ENCODE data around the gene USP46. TPM values are rescaled to one million over a fixed set of nuclear protein-coding genes. Genes with fewer than 3 reads are reported as not detected.
A peak's percentile ranks its signal among the peaks of the same experiment; 100 is the strongest.

The USP46 gene
- total RNA-seq, 1 donor from 2014 or later = 10.1 TPM

GRCh38 chr4:52604215-52604614 lies 54.9 kb downstream of the USP46 start:
- DNase-seq (ENCODE audit: low spot score) = no peak
- no peak overlapping the region for H3K4me3 Mint-ChIP-seq
- H3K9me3 Mint-ChIP-seq = no peaks in the 10 kb centered on the region
- peaks cover 9% of the 10 kb centered on the region for H3K36me3 Mint-ChIP-seq (ENCODE audit: low read depth)
- no peaks in the 10 kb centered on the region for H3K27me3 Mint-ChIP-seq (ENCODE audit: insufficient read depth)
- no peaks in the 10 kb centered on the region for H3K4me1 Mint-ChIP-seq (ENCODE audit: low read depth)
- intact Hi-C loops (cut with micrococcal nuclease) = no loop called here
- no peak overlapping the region for H3K27ac Mint-ChIP-seq

- intact Hi-C loops (cut with micrococcal nuclease) = no loop called here
- H3K9me3 Mint-ChIP-seq = no peaks in the 10 kb centered on the region
- no peak for DNase-seq (ENCODE audit: low spot score)
- H3K36me3 Mint-ChIP-seq (ENCODE audit: low read depth) = peaks cover 14% of the 10 kb centered on the region
- H3K4me3 Mint-ChIP-seq = no peak overlapping the region
- H3K27me3 Mint-ChIP-seq (ENCODE audit: insufficient read depth) = no peaks in the 10 kb centered on the region
- H3K4me1 Mint-ChIP-seq (ENCODE audit: low read depth) = no peaks in the 10 kb centered on the region
- no peak overlapping the region for H3K27ac Mint-ChIP-seq
Measured at GRCh38 chr4:52600275-52600674, 58.8 kb downstream of the USP46 start.

- intact Hi-C loops (cut with micrococcal nuclease) = no loop called here
Measured at GRCh38 chr4:52595001-52595400, 64.1 kb downstream of the USP46 start.

GRCh38 chr4:52592287-52592686 lies 66.8 kb downstream of the USP46 start:
- intact Hi-C loops (cut with micrococcal nuclease) = no loop called here
- Mint-ChIP-seq H3K36me3 (ENCODE audit: low read depth) (peaks cover 8% of the 10 kb centered on the region), H3K27ac (no peak overlapping the region), H3K4me3 (no peak overlapping the region), H3K4me1 (ENCODE audit: low read depth) (peaks cover 7% of the 10 kb centered on the region), H3K9me3 (no peaks in the 10 kb centered on the region), H3K27me3 (ENCODE audit: insufficient read depth) (no peaks in the 10 kb centered on the region)
- no peak for DNase-seq (ENCODE audit: low spot score)

More at GRCh38 chr4:52595001-52595400, 64.1 kb downstream of the USP46 start:
- H3K9me3 Mint-ChIP-seq = no peaks in the 10 kb centered on the region
- peaks cover 12% of the 10 kb centered on the region for H3K36me3 Mint-ChIP-seq (ENCODE audit: low read depth)
- H3K4me3 Mint-ChIP-seq = no peak overlapping the region
- DNase-seq (ENCODE audit: low spot score) = no peak
- H3K27ac Mint-ChIP-seq = no peak overlapping the region
- no peaks in the 10 kb centered on the region for H3K4me1 Mint-ChIP-seq (ENCODE audit: low read depth)
- H3K27me3 Mint-ChIP-seq (ENCODE audit: insufficient read depth) = no peaks in the 10 kb centered on the region

GRCh38 chr4:52588771-52589591 lies 70.1 kb downstream of the USP46 start:
- H3K27me3 Mint-ChIP-seq (ENCODE audit: insufficient read depth) = peaks cover 3% of the 10 kb centered on the region

GRCh38 chr4:52588097-52588496 lies 71.0 kb downstream of the USP46 start:
- no peaks in the 10 kb centered on the region for H3K9me3 Mint-ChIP-seq
- peaks cover 5% of the 10 kb centered on the region for H3K27me3 Mint-ChIP-seq (ENCODE audit: insufficient read depth)
- no peak overlapping the region for H3K27ac Mint-ChIP-seq
- no peak for DNase-seq (ENCODE audit: low spot score)
- H3K4me1 Mint-ChIP-seq (ENCODE audit: low read depth) = peaks cover 7% of the 10 kb centered on the region
- intact Hi-C loops (cut with micrococcal nuclease) = loop anchor here (1.0 to 5.0 kb wide), 3 partner anchors 69 to 395 kb away; partner anchors contain the start of gene USP46
- H3K4me3 Mint-ChIP-seq = no peak overlapping the region
- H3K36me3 Mint-ChIP-seq (ENCODE audit: low read depth) = peaks cover 1% of the 10 kb centered on the region

More at GRCh38 chr4:52588771-52589591, 70.1 kb downstream of the USP46 start:
- no peaks in the 10 kb centered on the region for H3K9me3 Mint-ChIP-seq
- intact Hi-C loops (cut with micrococcal nuclease) = loop anchor here (1.0 to 5.0 kb wide), 3 partner anchors 68 to 394 kb away; partner anchors contain the start of gene USP46
- H3K4me1 Mint-ChIP-seq (ENCODE audit: low read depth) = peaks cover 7% of the 10 kb centered on the region
- H3K27ac Mint-ChIP-seq = peak overlapping the region; percentile 45
- no peak for DNase-seq (ENCODE audit: low spot score)
- no peak overlapping the region for H3K4me3 Mint-ChIP-seq
- H3K36me3 Mint-ChIP-seq (ENCODE audit: low read depth) = peaks cover 1% of the 10 kb centered on the region

- H3K27me3 Mint-ChIP-seq (ENCODE audit: insufficient read depth) = peaks cover 5% of the 10 kb centered on the region
- no peaks in the 10 kb centered on the region for H3K36me3 Mint-ChIP-seq (ENCODE audit: low read depth)
- no peaks in the 10 kb centered on the region for H3K9me3 Mint-ChIP-seq
- peaks cover 7% of the 10 kb centered on the region for H3K4me1 Mint-ChIP-seq (ENCODE audit: low read depth)
- H3K27ac Mint-ChIP-seq = no peak overlapping the region
- H3K4me3 Mint-ChIP-seq = no peak overlapping the region
- no peak for DNase-seq (ENCODE audit: low spot score)
- intact Hi-C loops (cut with micrococcal nuclease) = loop anchor here (5.0 kb wide), 1 partner anchor 71 kb away; the partner anchor contains the start of gene USP46
Measured at GRCh38 chr4:52586069-52586468, 73.0 kb downstream of the USP46 start.

- Mint-ChIP-seq H3K27me3 (ENCODE audit: insufficient read depth) (peaks cover 5% of the 10 kb centered on the region), H3K36me3 (ENCODE audit: low read depth) (no peaks in the 10 kb centered on the region), H3K27ac (no peak overlapping the region), H3K9me3 (no peaks in the 10 kb centered on the region), H3K4me1 (ENCODE audit: low read depth) (peaks cover 7% of the 10 kb centered on the region), H3K4me3 (no peak overlapping the region)
- intact Hi-C loops (cut with micrococcal nuclease) = loop anchor here (5.0 kb wide), 1 partner anchor 72 kb away; the partner anchor contains the start of gene USP46
- no peak for DNase-seq (ENCODE audit: low spot score)
Measured at GRCh38 chr4:52585379-52585778, 73.7 kb downstream of the USP46 start.

- Mint-ChIP-seq H3K4me3 (no peak overlapping the region), H3K4me1 (ENCODE audit: low read depth) (no peaks in the 10 kb centered on the region), H3K9me3 (no peaks in the 10 kb centered on the region), H3K27ac (no peak overlapping the region), H3K27me3 (ENCODE audit: insufficient read depth) (peaks cover 13% of the 10 kb centered on the region), H3K36me3 (ENCODE audit: low read depth) (no peaks in the 10 kb centered on the region)
- no peak for DNase-seq (ENCODE audit: low spot score)
- intact Hi-C loops (cut with micrococcal nuclease) = no loop called here
Measured at GRCh38 chr4:52579602-52580272, 79.4 kb downstream of the USP46 start.

- H3K36me3 Mint-ChIP-seq (ENCODE audit: low read depth) = no peaks in the 10 kb centered on the region
- peaks cover 13% of the 10 kb centered on the region for H3K27me3 Mint-ChIP-seq (ENCODE audit: insufficient read depth)
- H3K4me3 Mint-ChIP-seq = no peak overlapping the region
- H3K4me1 Mint-ChIP-seq (ENCODE audit: low read depth) = no peaks in the 10 kb centered on the region
- no peak overlapping the region for H3K27ac Mint-ChIP-seq
- no peak for DNase-seq (ENCODE audit: low spot score)
- no peaks in the 10 kb centered on the region for H3K9me3 Mint-ChIP-seq
- intact Hi-C loops (cut with micrococcal nuclease) = no loop called here
Measured at GRCh38 chr4:52578951-52579350, 80.2 kb downstream of the USP46 start.

GRCh38 chr4:52577624-52577962 lies 81.5 kb downstream of the USP46 start:
- intact Hi-C loops (cut with micrococcal nuclease) = no loop called here
- no peak for DNase-seq (ENCODE audit: low spot score)
- H3K4me3 Mint-ChIP-seq = no peak overlapping the region
- no peaks in the 10 kb centered on the region for H3K36me3 Mint-ChIP-seq (ENCODE audit: low read depth)
- no peak overlapping the region for H3K27ac Mint-ChIP-seq
- H3K9me3 Mint-ChIP-seq = no peaks in the 10 kb centered on the region
- no peaks in the 10 kb centered on the region for H3K4me1 Mint-ChIP-seq (ENCODE audit: low read depth)
- H3K27me3 Mint-ChIP-seq (ENCODE audit: insufficient read depth) = peaks cover 11% of the 10 kb centered on the region

- H3K4me1 Mint-ChIP-seq (ENCODE audit: low read depth) = no peaks in the 10 kb centered on the region
- no peak overlapping the region for H3K4me3 Mint-ChIP-seq
- H3K9me3 Mint-ChIP-seq = no peaks in the 10 kb centered on the region
- H3K27ac Mint-ChIP-seq = no peak overlapping the region
- DNase-seq (ENCODE audit: low spot score) = no peak
- H3K36me3 Mint-ChIP-seq (ENCODE audit: low read depth) = no peaks in the 10 kb centered on the region
- peaks cover 11% of the 10 kb centered on the region for H3K27me3 Mint-ChIP-seq (ENCODE audit: insufficient read depth)
- intact Hi-C loops (cut with micrococcal nuclease) = no loop called here
Measured at GRCh38 chr4:52576961-52577623, 82.0 kb downstream of the USP46 start.

- no peak for DNase-seq (ENCODE audit: low spot score)
- Mint-ChIP-seq H3K4me1 (ENCODE audit: low read depth) (no peaks in the 10 kb centered on the region), H3K36me3 (ENCODE audit: low read depth) (no peaks in the 10 kb centered on the region), H3K27me3 (ENCODE audit: insufficient read depth) (peaks cover 11% of the 10 kb centered on the region), H3K27ac (no peak overlapping the region), H3K4me3 (no peak overlapping the region), H3K9me3 (no peaks in the 10 kb centered on the region)
- intact Hi-C loops (cut with micrococcal nuclease) = no loop called here
Measured at GRCh38 chr4:52576326-52576725, 82.8 kb downstream of the USP46 start.
